ENCODE measurements around the gene SLC18B1. TPM values are rescaled to one million over a fixed set of nuclear protein-coding genes. Genes with fewer than 3 reads are reported as not detected.

Gene SLC18B1
- 27.9 and 34.0 TPM in 2 replicates for polyA plus RNA-seq

DNA sequence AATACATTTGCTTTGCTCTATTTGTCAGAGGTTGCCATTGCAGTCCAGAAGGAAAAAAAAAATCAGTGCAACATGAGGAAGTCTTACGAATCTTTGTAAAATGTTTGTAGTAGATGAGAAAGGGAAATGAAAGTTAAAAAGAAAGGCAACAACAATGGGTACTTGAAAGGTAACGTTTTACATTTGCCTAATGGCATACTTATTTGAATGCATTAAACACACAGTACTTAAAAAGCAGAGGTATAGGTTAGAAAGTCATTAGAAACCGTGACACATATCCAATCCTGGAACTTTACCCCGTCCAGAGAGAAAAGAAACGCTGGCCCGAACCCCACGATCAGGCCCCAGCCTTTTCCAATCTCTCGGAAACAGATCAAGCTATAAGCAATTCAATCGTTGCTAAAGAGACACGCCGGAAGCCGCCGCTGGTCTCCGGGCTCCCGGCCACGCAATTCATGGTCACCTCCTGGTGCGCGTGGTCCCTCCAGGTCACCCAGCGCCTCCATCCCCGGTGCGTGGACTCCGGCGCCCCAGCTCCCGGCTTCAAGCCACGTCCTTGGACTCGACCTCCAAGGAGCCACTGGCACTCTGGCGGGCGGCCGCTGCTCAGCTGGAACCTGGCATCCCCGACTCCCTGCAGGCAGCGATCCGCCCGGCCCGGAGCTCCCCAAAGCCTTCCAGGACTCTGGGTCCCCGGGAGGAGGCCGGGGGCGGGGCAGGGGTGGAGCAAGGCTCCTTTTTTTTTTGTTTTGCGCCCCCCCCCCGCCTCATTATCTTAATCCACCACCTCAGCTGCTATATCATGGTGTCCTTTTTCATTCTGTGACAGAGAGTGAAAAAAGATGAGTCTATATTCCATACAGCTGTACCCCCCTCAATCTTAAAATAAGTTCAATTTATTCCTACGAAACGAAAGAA is at the start of gene SLC18B1:
TSS of gene SLC18B1 (minus strand) at position 687 of the 918 bp plus-strand sequence. CDS start at position 506, 181 bp downstream.

Other genes with a start within 250 kb of the SLC18B1 start
- gene TAAR8, start 246.0 kb downstream of the SLC18B1 start, polyA plus RNA-seq: not detected in 2 replicates
- gene TAAR6, start 228.3 kb downstream of the SLC18B1 start, polyA plus RNA-seq: not detected in 2 replicates
- gene TAAR5, start 208.9 kb downstream of the SLC18B1 start, polyA plus RNA-seq: not detected in 2 replicates
- not detected in 2 replicates for gene TAAR2, start 174.4 kb downstream of the SLC18B1 start, polyA plus RNA-seq
- not detected in 2 replicates for gene TAAR1, start 139.5 kb downstream of the SLC18B1 start, polyA plus RNA-seq
- 1.6 and 2.5 TPM in 2 replicates for gene VNN1, start 84.6 kb downstream of the SLC18B1 start, polyA plus RNA-seq
- gene VNN2, start 40.7 kb downstream of the SLC18B1 start, polyA plus RNA-seq: not detected in 2 replicates
- 342 and 394 TPM in 2 replicates for gene RPS12, start 15.9 kb upstream of the SLC18B1 start, polyA plus RNA-seq